ENCODE measurements around the gene GALNT18. TPM values are rescaled to one million over a fixed set of nuclear protein-coding genes. Genes with fewer than 3 reads are reported as not detected.

The GALNT18 gene
- total and polyA plus RNA-seq, 2 of the 4 experiments (the other 2 are of a cell fraction) = 9.5 to 11.3 TPM

DNA sequence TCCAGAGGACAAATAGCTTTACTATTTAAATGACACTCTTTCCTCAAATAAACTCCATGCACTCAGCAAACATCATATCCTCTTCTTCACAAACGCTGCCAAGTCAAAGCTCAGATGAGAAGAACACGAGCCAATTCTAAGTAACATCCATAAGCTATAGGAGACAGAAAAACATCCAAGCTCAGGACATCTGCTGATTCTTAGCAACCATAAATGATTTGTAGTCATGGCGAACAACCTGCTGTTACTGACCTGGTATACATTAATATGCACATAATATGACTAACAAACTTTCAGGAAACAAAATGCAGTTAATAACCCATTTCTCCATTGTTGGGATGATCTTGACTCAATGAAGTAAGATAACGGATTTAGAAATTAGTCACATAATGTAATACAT lies 6.7 kb downstream of the GALNT18 start:
- Histone ChIP-seq H3K14ac (replicated peaks; ENCODE audit: low read depth, low read length) (no peak overlapping the region), H4K5ac (ENCODE audit: low read depth, low read length) (no peak overlapping the region), H3K9me1 (ENCODE audit: insufficient read depth, low read length) (no peaks in the 10 kb centered on the region), H3K23ac (ENCODE audit: low read depth, low read length) (no peak overlapping the region), H3K79me1 (ENCODE audit: low read depth in 1 of 2, low read length in 2 of 2) (no peaks in the 10 kb centered on the region), H4K91ac (ENCODE audit: insufficient read depth, low read depth, low read length) (no peak overlapping the region), H3K27me3 (ENCODE audit: control insufficient read depth, insufficient read depth, low read length) (peaks cover 10% of the 10 kb centered on the region), H3K4me3 (ENCODE audit: insufficient read depth, low read depth, low read length) (no peak overlapping the region), H2AFZ (replicated peaks; ENCODE audit: low read length, poor library complexity) (no peak overlapping the region), H3K4ac (ENCODE audit: low read depth, low read length) (no peak overlapping the region), H4K20me1 (ENCODE audit: insufficient read depth, low read length) (no peaks in the 10 kb centered on the region; the same call in 1 of the 2 replicates), H2AK5ac (ENCODE audit: low read depth, low read length) (no peak overlapping the region), H2BK5ac (ENCODE audit: low read depth, low read length, poor library complexity, severe bottlenecking) (no peak overlapping the region), H2BK20ac (ENCODE audit: low read depth, low read length) (no peak overlapping the region), H3K4me2 (ENCODE audit: low read depth, low read length) (no peak overlapping the region), H3K9me3 (ENCODE audit: control insufficient read depth, insufficient read depth, low read length) (no peaks in the 10 kb centered on the region), H2BK120ac (ENCODE audit: low read depth, low read length) (no peak overlapping the region), H3K18ac (ENCODE audit: low read depth, low read length) (no peak overlapping the region), H3K36me3 (ENCODE audit: control insufficient read depth, insufficient read depth, low read length) (no peaks in the 10 kb centered on the region), H3K56ac (ENCODE audit: extremely low read depth, insufficient read depth, low read length) (no peak overlapping the region), H3K4me1 (ENCODE audit: control insufficient read depth, insufficient read depth, low read length) (peaks cover 1% of the 10 kb centered on the region; the same call in 1 of the 2 replicates), H3K27ac (ENCODE audit: insufficient read depth, low read length) (no peak overlapping the region), H2AK9ac (replicated peaks; ENCODE audit: low read depth, low read length, poor library complexity) (no peak overlapping the region), H4K8ac (ENCODE audit: low read depth in 2 of 2, low read length in 2 of 2) (no peak overlapping the region), H3K9ac (ENCODE audit: low read depth, low read length) (no peak overlapping the region), H2BK15ac (ENCODE audit: low read depth, low read length) (no peak overlapping the region)
- 38% methylated on average over 1 of the region's 4 CpGs; no CpG with 5 or more reads in 1 of the 2 experiments for WGBS, 2 experiments (ENCODE audit: extremely low coverage in 2 of 2, insufficient read length in 1 of 2)
- ChIA-PET CTCF (interaction anchor here (1.1 kb wide), 1 partner anchor 25 kb away, joined by 3 read pairs; no protein-coding TSS in a partner anchor), POLR2A (ENCODE audit: unreplicated experiment) (no interaction called here)
- in situ Hi-C loops (cut with MboI; ENCODE audit: low sequenced_read_pairs) (no loop called here), dilution Hi-C loops (cut with HindIII; ENCODE audit: low sequenced_read_pairs, unreplicated experiment) (no loop called here), intact Hi-C loops (cut with micrococcal nuclease) (no loop called here)
- TF ChIP-seq RFX5 (IDR thresholded peaks at IDR 0.05; ENCODE audit: low read depth, low read length) (no peak), MAZ (IDR thresholded peaks at IDR 0.05; ENCODE audit: borderline replicate concordance, low read depth, low read length) (no peak), FOS (IDR thresholded peaks at IDR 0.05; ENCODE audit: low read depth, low read length) (no peak), RAD21 (IDR thresholded peaks at IDR 0.05; ENCODE audit: low read length) (no peak), BHLHE40 (IDR thresholded peaks at IDR 0.05; ENCODE audit: low read depth, low read length) (no peak), NFE2L2 (IDR thresholded peaks at IDR 0.05; ENCODE audit: low read depth, low read length) (no peak), SMC3 (IDR thresholded peaks at IDR 0.05; ENCODE audit: low read depth, low read length) (no peak)
- TF ChIP-seq, protein P1, sequence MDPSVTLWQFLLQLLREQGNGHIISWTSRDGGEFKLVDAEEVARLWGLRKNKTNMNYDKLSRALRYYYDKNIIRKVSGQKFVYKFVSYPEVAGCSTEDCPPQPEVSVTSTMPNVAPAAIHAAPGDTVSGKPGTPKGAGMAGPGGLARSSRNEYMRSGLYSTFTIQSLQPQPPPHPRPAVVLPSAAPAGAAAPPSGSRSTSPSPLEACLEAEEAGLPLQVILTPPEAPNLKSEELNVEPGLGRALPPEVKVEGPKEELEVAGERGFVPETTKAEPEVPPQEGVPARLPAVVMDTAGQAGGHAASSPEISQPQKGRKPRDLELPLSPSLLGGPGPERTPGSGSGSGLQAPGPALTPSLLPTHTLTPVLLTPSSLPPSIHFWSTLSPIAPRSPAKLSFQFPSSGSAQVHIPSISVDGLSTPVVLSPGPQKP (IDR thresholded peaks at IDR 0.05; ENCODE audit: borderline replicate concordance, low read depth, low read length) = no peak
- TF ChIP-seq, protein P2, sequence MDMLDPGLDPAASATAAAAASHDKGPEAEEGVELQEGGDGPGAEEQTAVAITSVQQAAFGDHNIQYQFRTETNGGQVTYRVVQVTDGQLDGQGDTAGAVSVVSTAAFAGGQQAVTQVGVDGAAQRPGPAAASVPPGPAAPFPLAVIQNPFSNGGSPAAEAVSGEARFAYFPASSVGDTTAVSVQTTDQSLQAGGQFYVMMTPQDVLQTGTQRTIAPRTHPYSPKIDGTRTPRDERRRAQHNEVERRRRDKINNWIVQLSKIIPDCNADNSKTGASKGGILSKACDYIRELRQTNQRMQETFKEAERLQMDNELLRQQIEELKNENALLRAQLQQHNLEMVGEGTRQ (IDR thresholded peaks at IDR 0.05; ENCODE audit: low read depth, low read length) = no peak
- DNase-seq (no peak), ATAC-seq (ENCODE audit: low read depth) (no peak)
- no TSS peak for BruUV-seq (replicated peaks)

All from IMR-90 (cell line).